ENCODE data around the gene EEF2K.

GRCh38 chr16:22291020-22291419 lies 84.9 kb downstream of the EEF2K start:
- TF ChIP-seq POLR2AphosphoS5 (IDR thresholded peaks at IDR 0.05; ENCODE audit: low read depth, low read length) (no peak), TAF1 (IDR thresholded peaks at IDR 0.05; ENCODE audit: borderline replicate concordance, insufficient read depth, low read length) (no peak)
- TF ChIP-seq, protein P1, sequence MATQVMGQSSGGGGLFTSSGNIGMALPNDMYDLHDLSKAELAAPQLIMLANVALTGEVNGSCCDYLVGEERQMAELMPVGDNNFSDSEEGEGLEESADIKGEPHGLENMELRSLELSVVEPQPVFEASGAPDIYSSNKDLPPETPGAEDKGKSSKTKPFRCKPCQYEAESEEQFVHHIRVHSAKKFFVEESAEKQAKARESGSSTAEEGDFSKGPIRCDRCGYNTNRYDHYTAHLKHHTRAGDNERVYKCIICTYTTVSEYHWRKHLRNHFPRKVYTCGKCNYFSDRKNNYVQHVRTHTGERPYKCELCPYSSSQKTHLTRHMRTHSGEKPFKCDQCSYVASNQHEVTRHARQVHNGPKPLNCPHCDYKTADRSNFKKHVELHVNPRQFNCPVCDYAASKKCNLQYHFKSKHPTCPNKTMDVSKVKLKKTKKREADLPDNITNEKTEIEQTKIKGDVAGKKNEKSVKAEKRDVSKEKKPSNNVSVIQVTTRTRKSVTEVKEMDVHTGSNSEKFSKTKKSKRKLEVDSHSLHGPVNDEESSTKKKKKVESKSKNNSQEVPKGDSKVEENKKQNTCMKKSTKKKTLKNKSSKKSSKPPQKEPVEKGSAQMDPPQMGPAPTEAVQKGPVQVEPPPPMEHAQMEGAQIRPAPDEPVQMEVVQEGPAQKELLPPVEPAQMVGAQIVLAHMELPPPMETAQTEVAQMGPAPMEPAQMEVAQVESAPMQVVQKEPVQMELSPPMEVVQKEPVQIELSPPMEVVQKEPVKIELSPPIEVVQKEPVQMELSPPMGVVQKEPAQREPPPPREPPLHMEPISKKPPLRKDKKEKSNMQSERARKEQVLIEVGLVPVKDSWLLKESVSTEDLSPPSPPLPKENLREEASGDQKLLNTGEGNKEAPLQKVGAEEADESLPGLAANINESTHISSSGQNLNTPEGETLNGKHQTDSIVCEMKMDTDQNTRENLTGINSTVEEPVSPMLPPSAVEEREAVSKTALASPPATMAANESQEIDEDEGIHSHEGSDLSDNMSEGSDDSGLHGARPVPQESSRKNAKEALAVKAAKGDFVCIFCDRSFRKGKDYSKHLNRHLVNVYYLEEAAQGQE (IDR thresholded peaks at IDR 0.05; ENCODE audit: insufficient read depth in 1 of 2, low read depth in 2 of 2, low read length in 2 of 2): no peak
